Fibroblast of villous mesenchyme (primary cell): ENCODE measurements around the gene RESF1. TPM values are rescaled to one million over a fixed set of nuclear protein-coding genes. Genes with fewer than 3 reads are reported as not detected.

ENCODE experiments used
- DNase-seq: peaks from one replicate; pipeline ENCODE4 v3.0.0-alpha.2; 2010; ENCODE audit warnings: low read depth
- H3K4me3 ChIP-seq: 2 replicates; pipeline ENCODE4 v1.5.1; 2011; ENCODE audit warnings: low read depth, mild to moderate bottlenecking, low read length
- total RNA-seq: library from RNA; depleted of rRNA; stranded (reverse); fragments of >200 nt; gene quantifications from 2 replicates; pipeline ENCODE4 v1.2.3, GENCODE V29; 2012
- TF ChIP-seq, protein P1 (sequence below): IDR thresholded peaks from 2 replicates; pipeline ENCODE4 v1.5.1; 2012; ENCODE audit warnings: low read depth, mild to moderate bottlenecking, low read length; ENCODE audit not compliant: insufficient read depth

RESF1 gene
- total RNA-seq, 1 donor: 28.1 TPM

DNA sequence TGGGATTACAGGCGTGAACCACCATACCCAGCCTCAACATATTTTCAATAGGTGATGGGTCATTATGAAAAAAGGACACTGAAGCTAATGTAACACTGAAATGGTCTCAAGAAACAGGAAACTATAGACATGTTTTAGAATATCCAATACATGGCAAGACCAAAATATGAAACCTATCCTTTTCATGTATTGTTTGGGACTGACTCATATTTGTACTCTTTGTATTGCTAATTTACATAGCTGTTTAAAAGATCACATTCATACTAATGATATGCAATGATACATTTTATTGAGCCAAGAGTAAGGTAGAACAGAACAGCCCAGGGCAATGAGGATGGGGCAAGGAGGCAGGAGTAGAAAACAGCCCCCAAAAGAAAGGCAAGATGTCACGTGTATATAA lies 32.6 kb downstream of the RESF1 start:
- no peak for DNase-seq
- H3K4me3 ChIP-seq: no peak overlapping the region
- TF ChIP-seq, protein P1, sequence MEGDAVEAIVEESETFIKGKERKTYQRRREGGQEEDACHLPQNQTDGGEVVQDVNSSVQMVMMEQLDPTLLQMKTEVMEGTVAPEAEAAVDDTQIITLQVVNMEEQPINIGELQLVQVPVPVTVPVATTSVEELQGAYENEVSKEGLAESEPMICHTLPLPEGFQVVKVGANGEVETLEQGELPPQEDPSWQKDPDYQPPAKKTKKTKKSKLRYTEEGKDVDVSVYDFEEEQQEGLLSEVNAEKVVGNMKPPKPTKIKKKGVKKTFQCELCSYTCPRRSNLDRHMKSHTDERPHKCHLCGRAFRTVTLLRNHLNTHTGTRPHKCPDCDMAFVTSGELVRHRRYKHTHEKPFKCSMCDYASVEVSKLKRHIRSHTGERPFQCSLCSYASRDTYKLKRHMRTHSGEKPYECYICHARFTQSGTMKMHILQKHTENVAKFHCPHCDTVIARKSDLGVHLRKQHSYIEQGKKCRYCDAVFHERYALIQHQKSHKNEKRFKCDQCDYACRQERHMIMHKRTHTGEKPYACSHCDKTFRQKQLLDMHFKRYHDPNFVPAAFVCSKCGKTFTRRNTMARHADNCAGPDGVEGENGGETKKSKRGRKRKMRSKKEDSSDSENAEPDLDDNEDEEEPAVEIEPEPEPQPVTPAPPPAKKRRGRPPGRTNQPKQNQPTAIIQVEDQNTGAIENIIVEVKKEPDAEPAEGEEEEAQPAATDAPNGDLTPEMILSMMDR: no peak

DNA sequence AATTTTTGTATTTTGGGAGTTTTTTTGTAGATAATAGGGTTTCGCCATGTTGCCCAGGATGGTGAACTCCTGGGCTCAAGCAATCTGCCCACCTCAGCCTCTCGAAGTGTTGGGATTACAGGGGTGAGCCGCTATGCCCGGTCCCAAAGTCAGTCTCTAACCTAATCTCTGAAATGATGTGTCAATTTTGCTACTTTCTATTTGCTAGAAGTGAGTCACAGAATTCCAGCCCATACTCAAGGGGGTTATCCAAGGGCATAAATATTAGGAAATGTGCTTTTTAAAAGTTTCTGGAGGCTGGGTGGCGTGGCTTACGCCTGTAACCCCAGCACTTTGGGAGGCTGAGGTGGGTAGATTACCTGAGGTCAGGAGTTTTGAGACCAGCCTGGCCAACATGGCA lies 40.5 kb downstream of the RESF1 start:
- TF ChIP-seq, protein P1: no peak
- no peak for DNase-seq
- no peak overlapping the region for H3K4me3 ChIP-seq

DNA sequence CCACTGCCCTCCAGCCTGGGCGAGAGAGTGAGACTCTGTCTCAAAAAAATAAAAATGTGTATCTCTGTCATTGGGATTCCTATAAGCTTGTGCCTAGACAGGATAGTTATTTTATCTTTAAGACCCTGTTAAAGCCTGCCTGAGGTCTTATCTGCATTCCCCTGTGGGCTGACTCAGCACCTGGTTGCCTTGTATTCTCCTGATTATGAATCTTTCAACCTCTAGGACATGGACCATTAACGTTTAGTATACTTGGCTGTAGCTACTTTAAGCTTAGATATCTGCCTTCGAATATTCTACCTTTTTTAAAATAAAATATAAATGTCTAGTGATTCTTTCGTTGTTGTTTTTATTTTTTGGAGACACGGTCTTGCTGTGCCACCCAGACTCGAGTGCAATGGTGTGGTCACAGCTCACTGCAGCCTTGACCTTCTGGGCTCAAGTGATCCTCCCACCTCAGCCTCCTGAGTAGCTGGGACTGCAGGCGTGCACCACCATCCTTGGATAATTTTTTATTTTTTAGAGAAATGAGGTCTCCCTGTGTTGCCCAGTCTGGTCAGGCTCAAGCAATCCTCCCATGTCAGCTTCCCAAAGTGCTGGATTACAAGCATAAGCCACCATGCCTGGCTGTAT lies 41.3 kb downstream of the RESF1 start:
- H3K4me3 ChIP-seq: no peak overlapping the region
- DNase-seq: peak; percentile 34
- TF ChIP-seq, protein P1: no peak

DNA sequence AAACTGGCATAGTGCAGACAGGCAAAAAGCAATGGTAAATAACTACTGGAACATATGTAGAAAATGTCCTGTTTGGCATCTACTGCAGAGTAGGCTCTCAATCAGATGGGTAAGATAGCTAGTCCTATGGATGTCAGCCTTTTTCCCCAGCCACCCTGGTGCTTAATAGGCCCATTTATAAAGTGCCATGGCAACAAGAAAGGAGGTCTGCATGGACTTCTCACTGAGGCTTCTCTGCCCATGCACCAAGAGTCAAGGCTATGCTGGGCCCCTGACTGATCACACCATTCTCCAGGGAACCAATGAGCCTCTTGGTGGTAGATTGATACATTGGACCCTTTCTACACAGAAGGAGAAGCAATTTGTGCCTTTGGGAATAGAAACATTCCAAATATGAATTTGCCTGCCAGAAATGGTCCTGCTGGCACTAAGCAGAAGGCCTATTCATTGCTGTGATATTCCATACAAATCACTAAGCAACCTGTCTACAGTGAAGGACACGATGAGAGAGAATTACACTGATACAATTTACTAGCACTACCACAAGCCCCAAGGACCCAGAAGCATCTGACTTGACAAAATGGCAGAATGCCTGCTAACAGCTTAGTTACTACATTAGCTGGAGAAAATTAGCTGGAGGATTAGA lies 43.8 kb downstream of the RESF1 start:
- TF ChIP-seq, protein P1: no peak
- no peak overlapping the region for H3K4me3 ChIP-seq
- DNase-seq: no peak

DNA sequence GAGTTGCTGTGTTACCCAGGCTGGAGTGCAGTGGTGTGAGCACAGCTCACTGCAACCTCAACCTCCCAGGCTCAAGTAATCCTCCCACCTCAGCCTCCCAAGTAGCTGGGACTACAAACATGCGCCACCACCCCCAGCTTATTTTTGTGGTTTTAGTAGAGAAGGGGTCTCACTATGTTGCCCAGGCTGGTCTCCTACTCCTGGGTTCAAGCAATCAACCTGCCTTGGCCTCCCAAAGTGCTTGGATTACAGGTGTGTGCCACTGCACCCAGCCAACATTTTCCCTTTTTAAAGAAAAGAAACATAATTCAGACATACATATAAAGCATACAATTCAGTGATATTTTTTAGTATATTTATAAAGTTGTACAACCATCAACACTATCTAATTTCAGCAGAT lies 44.4 kb downstream of the RESF1 start:
- TF ChIP-seq, protein P1: no peak
- no peak for DNase-seq
- H3K4me3 ChIP-seq: no peak overlapping the region

DNA sequence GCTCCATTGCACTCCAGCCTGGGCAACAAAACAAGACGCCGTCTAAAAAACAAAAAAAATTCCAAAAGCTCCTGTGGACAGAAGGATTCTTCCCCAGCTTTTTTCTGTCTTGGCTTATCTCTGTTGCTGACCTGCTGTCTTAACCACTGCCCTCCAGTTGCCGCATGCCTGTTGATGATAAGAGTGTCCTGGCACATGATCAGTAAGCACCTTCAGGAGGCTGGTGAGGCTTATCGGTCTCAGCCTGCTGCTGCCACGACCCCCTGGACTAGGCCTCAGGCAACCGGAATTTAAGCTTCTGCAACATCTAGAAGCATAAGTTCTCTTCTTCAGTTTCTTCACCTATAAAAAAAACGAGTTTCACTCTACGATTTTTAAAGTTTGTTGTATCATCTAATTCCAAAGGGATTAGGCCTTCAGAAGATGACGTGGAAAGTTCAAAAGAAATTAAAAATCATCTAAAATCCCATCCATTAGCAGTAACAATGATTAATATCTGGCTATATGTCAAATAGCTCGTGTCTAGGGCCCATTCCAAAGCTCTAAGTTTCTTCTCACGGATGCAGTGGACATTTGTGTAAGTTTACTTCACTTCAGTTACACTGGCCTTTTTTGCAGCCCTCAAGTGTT lies 46.4 kb downstream of the RESF1 start:
- peak; percentile 78 for DNase-seq
- TF ChIP-seq, protein P1: no peak
- H3K4me3 ChIP-seq: no peak overlapping the region

Other genes with a start within 250 kb of the RESF1 start
- 6.8 and 7.3 TPM in 2 replicates for gene AMN1, start 230.4 kb upstream of the RESF1 start, total RNA-seq
- 18.4 and 24.6 TPM in 2 replicates for gene BICD1, start 147.4 kb downstream of the RESF1 start, total RNA-seq